Measurements from ENCODE around the gene MUC5B. TPM values are rescaled to one million over a fixed set of nuclear protein-coding genes. Genes with fewer than 3 reads are reported as not detected.

The MUC5B gene
- total RNA-seq, 1 experiment from 2014 or later = not detected

DNA sequence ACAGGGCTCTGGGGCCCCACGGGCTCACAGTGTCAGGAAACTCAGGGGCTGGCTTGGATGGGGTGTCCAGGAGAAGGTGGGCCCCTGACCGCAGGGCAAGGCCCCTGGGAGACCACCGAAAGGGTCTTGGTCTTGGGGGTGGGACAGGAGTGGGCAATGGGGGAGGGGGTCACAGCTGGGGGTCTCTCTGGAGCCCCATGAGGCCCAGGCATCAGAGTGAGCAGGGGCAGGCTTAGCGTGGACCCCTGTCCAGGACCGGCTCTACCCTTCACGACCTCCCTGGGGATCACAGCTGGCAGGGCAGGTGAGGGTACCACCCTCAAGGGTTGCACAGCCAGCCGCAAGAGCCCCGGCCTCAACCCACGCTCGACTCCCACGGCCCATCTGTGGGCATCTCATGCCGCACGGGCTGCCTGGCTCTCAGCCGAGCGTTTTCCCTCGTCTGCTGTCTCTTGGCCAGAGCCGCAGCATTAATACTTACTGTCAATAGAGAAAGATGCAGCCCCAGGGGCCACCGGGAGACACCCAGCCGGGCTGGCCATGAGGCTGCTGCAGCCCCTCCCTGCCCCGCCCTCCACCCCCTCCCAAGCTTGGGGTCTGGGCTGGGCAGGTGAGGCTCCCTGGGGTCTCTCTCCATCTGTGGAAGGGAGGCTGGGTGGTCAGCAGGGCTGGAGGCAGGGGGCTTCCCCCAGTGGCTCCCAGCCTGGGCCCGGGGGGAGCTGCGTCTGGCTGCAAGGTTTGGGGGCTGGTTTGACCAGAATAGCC is 662 bp downstream of the MUC5B start:
- no peaks in the 10 kb centered on the region for H3K36me3 ChIP-seq (ENCODE audit: insufficient read depth, low read length, poor library complexity, severe bottlenecking)
- no peaks in the 10 kb centered on the region for H3K4me1 ChIP-seq (ENCODE audit: insufficient read depth, low read length, poor library complexity, severe bottlenecking)
- DNase-seq (ENCODE audit: low spot score) = no peak
- H3K27me3 ChIP-seq (replicated peaks; ENCODE audit: insufficient read depth, low read depth, low read length, poor library complexity) = no peaks in the 10 kb centered on the region
- no peak overlapping the region for H3K4me3 ChIP-seq (ENCODE audit: low read depth, low read length, poor library complexity, severe bottlenecking)
- no TSS peak for BruUV-seq (replicated peaks)
- CTCF ChIA-PET = no interaction called here
- intact Hi-C loops (cut with micrococcal nuclease; ENCODE audit: unreplicated experiment) = no loop called here
- TF ChIP-seq CTCF (conservative IDR thresholded peaks at IDR 0.05; ENCODE audit: low read depth, low read length) = no peak
- no peak for TF ChIP-seq EZH2 (IDR thresholded peaks at IDR 0.05; ENCODE audit: borderline replicate concordance, low read depth, low read length, poor library complexity, severe bottlenecking)
- POLR2A ChIA-PET (ENCODE audit: low non-redundant PET) = no interaction called here
- no peaks in the 10 kb centered on the region for H3K9me3 ChIP-seq (ENCODE audit: low read depth, low read length, poor library complexity, severe bottlenecking)
- no peak overlapping the region for H3K27ac ChIP-seq (ENCODE audit: low read depth, low read length, poor library complexity, severe bottlenecking)

DNA sequence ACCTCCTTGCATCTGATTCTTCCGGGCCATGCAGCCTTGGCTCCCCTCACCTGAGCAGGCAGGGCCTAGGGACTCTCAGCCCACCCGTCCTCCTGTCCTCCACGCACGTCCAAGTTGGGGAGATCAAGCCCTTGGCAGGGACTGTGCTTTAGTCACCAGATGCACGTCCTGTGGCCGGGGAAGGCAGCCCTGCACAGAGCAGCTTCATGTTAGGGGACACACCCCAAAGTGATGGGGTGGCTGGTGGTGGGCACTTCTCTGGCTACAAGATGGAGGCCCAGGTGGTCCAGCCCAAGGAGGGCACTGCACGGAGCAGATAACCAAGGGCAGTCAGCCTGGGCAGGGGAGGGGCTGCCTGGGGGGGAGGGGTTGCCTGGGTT is 1.2 kb downstream of the MUC5B start:
- Histone ChIP-seq H3K4me1 (ENCODE audit: insufficient read depth, low read length, poor library complexity, severe bottlenecking) (no peaks in the 10 kb centered on the region), H3K9me3 (ENCODE audit: low read depth, low read length, poor library complexity, severe bottlenecking) (no peaks in the 10 kb centered on the region), H3K27me3 (replicated peaks; ENCODE audit: insufficient read depth, low read depth, low read length, poor library complexity) (no peaks in the 10 kb centered on the region), H3K4me3 (ENCODE audit: low read depth, low read length, poor library complexity, severe bottlenecking) (no peak overlapping the region), H3K36me3 (ENCODE audit: insufficient read depth, low read length, poor library complexity, severe bottlenecking) (no peaks in the 10 kb centered on the region), H3K27ac (ENCODE audit: low read depth, low read length, poor library complexity, severe bottlenecking) (no peak overlapping the region)
- intact Hi-C loops (cut with micrococcal nuclease; ENCODE audit: unreplicated experiment) = no loop called here
- BruUV-seq (replicated peaks) = no TSS peak
- no peak for TF ChIP-seq EZH2 (IDR thresholded peaks at IDR 0.05; ENCODE audit: borderline replicate concordance, low read depth, low read length, poor library complexity, severe bottlenecking)
- TF ChIP-seq CTCF (conservative IDR thresholded peaks at IDR 0.05; ENCODE audit: low read depth, low read length) = no peak
- no peak for DNase-seq (ENCODE audit: low spot score)
- ChIA-PET POLR2A (ENCODE audit: low non-redundant PET) (no interaction called here), CTCF (no interaction called here)

DNA sequence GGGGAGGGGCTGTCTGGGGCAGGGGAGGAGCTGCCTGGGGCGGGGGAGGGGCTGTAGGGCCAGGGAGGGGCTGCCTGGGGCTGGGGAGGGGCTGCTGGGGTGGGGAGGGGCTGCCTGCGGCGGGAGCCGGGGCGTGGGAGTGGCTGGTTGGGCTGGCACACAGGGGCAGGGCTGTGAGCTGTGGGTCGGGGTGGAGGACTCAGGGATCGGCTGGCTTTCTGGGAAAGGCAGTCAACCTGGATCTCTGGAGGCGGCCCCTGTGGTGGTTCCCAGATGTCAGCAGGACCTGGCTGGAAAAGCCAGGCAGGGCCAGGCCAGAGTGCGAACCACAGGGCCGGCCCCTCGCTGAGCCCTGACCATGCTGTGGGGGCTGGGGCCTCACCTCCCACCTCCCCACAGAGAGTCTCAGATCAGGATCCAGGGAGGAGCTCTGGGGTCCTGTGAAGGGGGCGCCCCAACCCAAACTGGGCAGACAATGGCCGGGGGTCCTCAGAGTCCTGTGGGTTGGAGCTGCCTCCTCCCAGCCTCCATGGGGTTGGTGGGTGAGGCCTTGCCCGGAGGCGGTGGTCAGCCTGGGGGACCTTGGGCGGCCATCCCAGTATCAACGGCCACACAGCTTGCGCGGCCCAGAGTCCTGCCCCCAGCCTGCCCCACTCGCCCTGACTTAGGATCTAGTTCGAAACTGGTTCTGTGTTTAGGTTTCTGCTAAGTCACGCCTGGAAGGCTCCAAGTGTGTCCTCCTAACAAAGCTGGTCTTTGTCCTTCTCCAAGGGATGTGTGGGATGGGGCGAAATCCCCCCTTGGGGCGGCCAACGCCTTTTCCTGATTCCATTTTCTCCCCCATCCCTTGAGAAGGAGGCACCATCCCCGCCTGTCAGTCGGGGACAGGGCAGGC is 1.9 kb downstream of the MUC5B start:
- CTCF ChIA-PET = no interaction called here
- DNase-seq (ENCODE audit: low spot score) = no peak
- H3K36me3 ChIP-seq (ENCODE audit: insufficient read depth, low read length, poor library complexity, severe bottlenecking) = no peaks in the 10 kb centered on the region
- no peak overlapping the region for H3K4me3 ChIP-seq (ENCODE audit: low read depth, low read length, poor library complexity, severe bottlenecking)
- H3K9me3 ChIP-seq (ENCODE audit: low read depth, low read length, poor library complexity, severe bottlenecking) = no peaks in the 10 kb centered on the region
- POLR2A ChIA-PET (ENCODE audit: low non-redundant PET) = interaction anchor here (0.7 kb wide), 1 partner anchor 458 kb away, joined by 3 read pairs; no protein-coding TSS in a partner anchor
- no peak overlapping the region for H3K27ac ChIP-seq (ENCODE audit: low read depth, low read length, poor library complexity, severe bottlenecking)
- TF ChIP-seq EZH2 (IDR thresholded peaks at IDR 0.05; ENCODE audit: borderline replicate concordance, low read depth, low read length, poor library complexity, severe bottlenecking) = no peak
- no peaks in the 10 kb centered on the region for H3K4me1 ChIP-seq (ENCODE audit: insufficient read depth, low read length, poor library complexity, severe bottlenecking)
- intact Hi-C loops (cut with micrococcal nuclease; ENCODE audit: unreplicated experiment) = no loop called here
- BruUV-seq (replicated peaks) = no TSS peak
- H3K27me3 ChIP-seq (replicated peaks; ENCODE audit: insufficient read depth, low read depth, low read length, poor library complexity) = no peaks in the 10 kb centered on the region
